GM12801 (cell line): Measurements from ENCODE around the gene CCNK.

Experiments used
- TF ChIP-seq, protein P1 (sequence below): IDR thresholded peaks from one replicate; pipeline ENCODE4 v1.5.1; 2011; ENCODE audit warnings: control low read depth; ENCODE audit not compliant: insufficient read length; ENCODE audit errors: extremely low read depth

CCNK gene

GRCh38 chr14:99480917-99481744, at the start of gene CCNK:
Gene CCNK (plus strand): TSS chr14:99481409. CDS start chr14:99492678, 11,269 bp downstream.
- TF ChIP-seq, protein P1, sequence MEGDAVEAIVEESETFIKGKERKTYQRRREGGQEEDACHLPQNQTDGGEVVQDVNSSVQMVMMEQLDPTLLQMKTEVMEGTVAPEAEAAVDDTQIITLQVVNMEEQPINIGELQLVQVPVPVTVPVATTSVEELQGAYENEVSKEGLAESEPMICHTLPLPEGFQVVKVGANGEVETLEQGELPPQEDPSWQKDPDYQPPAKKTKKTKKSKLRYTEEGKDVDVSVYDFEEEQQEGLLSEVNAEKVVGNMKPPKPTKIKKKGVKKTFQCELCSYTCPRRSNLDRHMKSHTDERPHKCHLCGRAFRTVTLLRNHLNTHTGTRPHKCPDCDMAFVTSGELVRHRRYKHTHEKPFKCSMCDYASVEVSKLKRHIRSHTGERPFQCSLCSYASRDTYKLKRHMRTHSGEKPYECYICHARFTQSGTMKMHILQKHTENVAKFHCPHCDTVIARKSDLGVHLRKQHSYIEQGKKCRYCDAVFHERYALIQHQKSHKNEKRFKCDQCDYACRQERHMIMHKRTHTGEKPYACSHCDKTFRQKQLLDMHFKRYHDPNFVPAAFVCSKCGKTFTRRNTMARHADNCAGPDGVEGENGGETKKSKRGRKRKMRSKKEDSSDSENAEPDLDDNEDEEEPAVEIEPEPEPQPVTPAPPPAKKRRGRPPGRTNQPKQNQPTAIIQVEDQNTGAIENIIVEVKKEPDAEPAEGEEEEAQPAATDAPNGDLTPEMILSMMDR, result no peak

GRCh38 chr14:99431986-99432385, 49.2 kb upstream of the CCNK start:
- TF ChIP-seq, protein P1, result no peak

GRCh38 chr14:99432485-99432884, 48.7 kb upstream of the CCNK start:
- TF ChIP-seq, protein P1, result no peak

GRCh38 chr14:99435327-99435726, 45.9 kb upstream of the CCNK start:
- TF ChIP-seq, protein P1, result no peak

DNA sequence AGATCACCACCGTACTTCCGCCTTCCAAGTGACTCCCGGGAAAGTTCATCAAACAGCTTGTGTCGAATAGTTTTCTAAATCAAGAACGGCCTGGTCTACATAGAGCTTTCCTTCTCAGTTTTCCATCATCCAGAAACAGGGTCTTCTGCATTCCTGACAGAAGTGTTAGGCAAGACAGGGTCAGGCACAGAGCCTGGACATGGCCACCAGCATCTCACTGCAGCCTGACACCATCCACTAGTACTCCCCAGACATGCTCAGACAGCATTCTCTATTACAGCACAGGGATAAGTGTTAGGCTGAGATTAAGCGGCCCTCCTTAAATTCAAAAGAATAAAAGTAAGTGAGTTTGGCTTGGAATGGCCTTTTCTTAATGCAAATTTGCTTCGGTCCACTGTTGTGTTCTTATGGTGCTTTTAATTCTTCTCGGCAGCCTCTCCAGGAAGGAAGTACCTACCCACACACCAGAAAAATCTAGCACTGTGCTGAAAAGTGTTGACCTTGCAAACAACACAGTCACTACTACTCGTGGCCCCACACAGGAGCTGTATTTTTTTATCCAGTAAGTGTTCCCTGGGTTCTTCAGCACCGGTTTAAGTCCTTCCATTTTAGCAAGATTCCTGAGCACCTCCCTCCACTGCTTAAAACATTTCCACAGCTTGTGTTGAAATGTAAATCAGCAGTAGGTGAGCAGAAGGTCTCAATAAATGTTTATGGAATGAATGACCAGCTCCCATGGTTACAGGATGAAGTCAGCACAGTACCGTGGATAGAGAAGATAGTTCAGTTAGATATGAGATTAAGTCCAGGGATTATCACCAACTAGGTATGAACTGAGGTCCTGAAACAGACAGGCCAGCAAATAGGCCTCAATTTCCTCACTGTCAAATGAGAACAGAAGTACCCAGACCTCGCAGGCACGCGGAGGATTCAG, 44.7 kb upstream of the CCNK start:
- TF ChIP-seq, protein P1, result no peak

DNA sequence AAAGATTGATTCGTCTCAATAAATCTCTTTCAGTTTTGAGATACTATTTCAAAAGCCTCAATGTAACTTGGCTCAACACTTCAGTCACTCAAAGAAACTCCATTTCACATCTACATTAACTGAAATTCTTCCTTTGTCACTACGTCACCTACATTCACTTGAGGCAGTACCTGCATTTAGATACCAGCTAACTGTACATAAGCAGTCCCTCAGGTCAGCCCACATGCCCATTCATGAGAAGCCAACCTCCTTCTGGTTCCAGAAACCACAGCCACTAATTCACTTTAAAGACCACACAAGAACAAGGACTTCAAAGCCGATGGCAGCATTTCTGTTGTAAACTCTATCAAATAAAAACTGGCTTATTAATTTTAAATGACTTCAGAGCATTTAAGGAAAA, 43.5 kb upstream of the CCNK start:
- TF ChIP-seq, protein P1, result no peak

- TF ChIP-seq, protein P1, result no peak
Observed at GRCh38 chr14:99440278-99440677, 40.9 kb upstream of the CCNK start.
